ENCODE data around the gene PALD1. TPM values are rescaled to one million over a fixed set of nuclear protein-coding genes. Genes with fewer than 3 reads are reported as not detected.

PALD1 gene
- total and polyA plus RNA-seq, 2 of the 13 experiments (the other 11 are each of a cell fraction or from before 2014, with no cell fraction given): 0.07 to 0.09 TPM

- no TSS peak for BruUV-seq (replicated peaks)
- no peaks in the 10 kb centered on the region for H4K20me1 ChIP-seq (ENCODE audit: insufficient read depth, low read length)
- peak; percentile 80 for ATAC-seq
- POLR2A ChIA-PET: interaction anchor here (0.9 to 2.5 kb wide), 7 partner anchors 9 to 260 kb away, joined by 3 to 32 read pairs (median 4); partner anchors contain the start of genes EIF4EBP2 and SAR1A
- peak; percentile 90 for FAIRE-seq
- H3K4me3 ChIP-seq (replicated peaks in 1 of 3; ENCODE audit: insufficient read depth in 1 of 3, low read depth in 2 of 3, low read length in 3 of 3): no peak overlapping the region
- peaks cover under 1 to 2% of the 10 kb centered on the region in 2 experiments; a peak in 2 of 5 replicates for H3K36me3 ChIP-seq (replicated peaks in 1 of 2; ENCODE audit: control insufficient read depth in 1 of 2, insufficient read depth in 2 of 2, low read length in 2 of 2)
- intact Hi-C loops (cut with micrococcal nuclease; ENCODE audit: unreplicated experiment) (loop anchor here (5.0 kb wide), 1 partner anchor 48 kb away; the partner anchor contains the start of gene LRRC20), in situ Hi-C loops (cut with HindIII; ENCODE audit: extremely low pct_ligation_motif_present, low pct_unique_long_range_greater_than_20kb) (no loop called here)
- 40% methylated on average over 4 of the region's 6 CpGs for WGBS (ENCODE audit: low lambda C conversion rate)
- no peak overlapping the region for H3K27ac ChIP-seq (ENCODE audit: extremely low read length, insufficient read depth, low read length)
- CTCF ChIA-PET (ENCODE audit: low intra/inter-chr PET ratio, low total read pairs): interaction anchor here (1.2 kb wide), 1 partner anchor 110 kb away, joined by 4 read pairs; no protein-coding TSS in a partner anchor
- no peak overlapping the region for H3K4me2 ChIP-seq (ENCODE audit: low read depth, low read length)
- no peaks in the 10 kb centered on the region for H3K79me2 ChIP-seq (ENCODE audit: insufficient read depth, low read length)
- H3K9ac ChIP-seq (ENCODE audit: insufficient read depth, low read depth, low read length): no peak overlapping the region
- peak; percentile 80 for DNase-seq (ENCODE audit: low spot score)
- H3K27me3 ChIP-seq (ENCODE audit: control insufficient read depth in 1 of 2, insufficient read depth in 2 of 2, low read length in 2 of 2): no peaks in the 10 kb centered on the region
- H3K9me3 ChIP-seq (ENCODE audit: low read length): no peaks in the 10 kb centered on the region
- H3K4me1 ChIP-seq (ENCODE audit: insufficient read depth, low read length): peaks cover 29% of the 10 kb centered on the region
- H2AFZ ChIP-seq (ENCODE audit: low read length): no peak overlapping the region
- TF ChIP-seq ZNF550 (CRISPR knock-in tag; IDR thresholded peaks at IDR 0.05; ENCODE audit: borderline replicate concordance): no peak
- 0 out of 2 replicates have a peak, but pooled peaks have one; percentile 23 for TF ChIP-seq NCOR1 (IDR thresholded peaks at IDR 0.05; ENCODE audit: borderline replicate concordance, low read length)
- no peak for TF ChIP-seq ZSCAN30 (CRISPR knock-in tag; IDR thresholded peaks at IDR 0.05)
- TF ChIP-seq GZF1 (CRISPR knock-in tag; IDR thresholded peaks at IDR 0.05): no peak
- TF ChIP-seq, protein P1, sequence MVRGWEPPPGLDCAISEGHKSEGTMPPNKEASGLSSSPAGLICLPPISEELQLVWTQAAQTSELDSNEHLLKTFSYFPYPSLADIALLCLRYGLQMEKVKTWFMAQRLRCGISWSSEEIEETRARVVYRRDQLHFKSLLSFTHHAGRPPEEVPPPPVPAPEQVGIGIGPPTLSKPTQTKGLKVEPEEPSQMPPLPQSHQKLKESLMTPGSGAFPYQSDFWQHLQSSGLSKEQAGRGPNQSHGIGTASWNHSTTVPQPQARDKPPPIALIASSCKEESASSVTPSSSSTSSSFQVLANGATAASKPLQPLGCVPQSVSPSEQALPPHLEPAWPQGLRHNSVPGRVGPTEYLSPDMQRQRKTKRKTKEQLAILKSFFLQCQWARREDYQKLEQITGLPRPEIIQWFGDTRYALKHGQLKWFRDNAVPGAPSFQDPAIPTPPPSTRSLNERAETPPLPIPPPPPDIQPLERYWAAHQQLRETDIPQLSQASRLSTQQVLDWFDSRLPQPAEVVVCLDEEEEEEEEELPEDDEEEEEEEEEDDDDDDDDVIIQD (CRISPR knock-in tag; IDR thresholded peaks at IDR 0.05; ENCODE audit: low read depth): no peak
- TF ChIP-seq, protein P2, sequence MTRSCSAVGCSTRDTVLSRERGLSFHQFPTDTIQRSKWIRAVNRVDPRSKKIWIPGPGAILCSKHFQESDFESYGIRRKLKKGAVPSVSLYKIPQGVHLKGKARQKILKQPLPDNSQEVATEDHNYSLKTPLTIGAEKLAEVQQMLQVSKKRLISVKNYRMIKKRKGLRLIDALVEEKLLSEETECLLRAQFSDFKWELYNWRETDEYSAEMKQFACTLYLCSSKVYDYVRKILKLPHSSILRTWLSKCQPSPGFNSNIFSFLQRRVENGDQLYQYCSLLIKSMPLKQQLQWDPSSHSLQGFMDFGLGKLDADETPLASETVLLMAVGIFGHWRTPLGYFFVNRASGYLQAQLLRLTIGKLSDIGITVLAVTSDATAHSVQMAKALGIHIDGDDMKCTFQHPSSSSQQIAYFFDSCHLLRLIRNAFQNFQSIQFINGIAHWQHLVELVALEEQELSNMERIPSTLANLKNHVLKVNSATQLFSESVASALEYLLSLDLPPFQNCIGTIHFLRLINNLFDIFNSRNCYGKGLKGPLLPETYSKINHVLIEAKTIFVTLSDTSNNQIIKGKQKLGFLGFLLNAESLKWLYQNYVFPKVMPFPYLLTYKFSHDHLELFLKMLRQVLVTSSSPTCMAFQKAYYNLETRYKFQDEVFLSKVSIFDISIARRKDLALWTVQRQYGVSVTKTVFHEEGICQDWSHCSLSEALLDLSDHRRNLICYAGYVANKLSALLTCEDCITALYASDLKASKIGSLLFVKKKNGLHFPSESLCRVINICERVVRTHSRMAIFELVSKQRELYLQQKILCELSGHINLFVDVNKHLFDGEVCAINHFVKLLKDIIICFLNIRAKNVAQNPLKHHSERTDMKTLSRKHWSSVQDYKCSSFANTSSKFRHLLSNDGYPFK (CRISPR knock-in tag; IDR thresholded peaks at IDR 0.05; ENCODE audit: borderline replicate concordance): no peak
- no peak for TF ChIP-seq ZNF772 (CRISPR knock-in tag; IDR thresholded peaks at IDR 0.05)
- no peak for TF ChIP-seq NR1H2 (CRISPR knock-in tag; IDR thresholded peaks at IDR 0.05; ENCODE audit: borderline replicate concordance, low read depth)
- peak; percentile 35; the same call in 1 of the 2 replicates for TF ChIP-seq HDAC1 (CRISPR knock-in tag; IDR thresholded peaks at IDR 0.05)
- no peak for TF ChIP-seq SP4 (CRISPR knock-in tag; IDR thresholded peaks at IDR 0.05)
- peak; percentile 33; the same call in 1 of the 2 replicates for TF ChIP-seq KAT8 (CRISPR knock-in tag; IDR thresholded peaks at IDR 0.05)
- TF ChIP-seq ZNF282 (IDR thresholded peaks at IDR 0.05; ENCODE audit: partially characterized antibody): no peak
- TF ChIP-seq CENPBD1 (CRISPR knock-in tag; IDR thresholded peaks at IDR 0.05; ENCODE audit: borderline replicate concordance, low read depth): no peak
- TF ChIP-seq ZNF589 (CRISPR knock-in tag; conservative IDR thresholded peaks at IDR 0.05): no peak
- no peak for TF ChIP-seq ZNF543 (CRISPR knock-in tag; IDR thresholded peaks at IDR 0.05)
- TF ChIP-seq MTF1 (CRISPR knock-in tag; IDR thresholded peaks at IDR 0.05): no peak
- no peak for TF ChIP-seq SALL2 (CRISPR knock-in tag; IDR thresholded peaks at IDR 0.05)
- TF ChIP-seq ZNF766 (CRISPR knock-in tag; IDR thresholded peaks at IDR 0.05; ENCODE audit: borderline replicate concordance): no peak
- TF ChIP-seq SIX1 (CRISPR knock-in tag; IDR thresholded peaks at IDR 0.05; ENCODE audit: borderline replicate concordance): no peak
Measured at GRCh38 chr10:70430493-70431445, 47.8 kb upstream of the PALD1 start.

Measured in HepG2 (cell line).